GM10847 (cell line): ENCODE data around the gene LUC7L2.

Source experiments
- POLR2A ChIP-seq: IDR thresholded peaks from 2 replicates; pipeline ENCODE4 v1.6.1; 2011; ENCODE audit not compliant: insufficient read length; ENCODE audit errors: extremely low read depth

Gene LUC7L2

DNA sequence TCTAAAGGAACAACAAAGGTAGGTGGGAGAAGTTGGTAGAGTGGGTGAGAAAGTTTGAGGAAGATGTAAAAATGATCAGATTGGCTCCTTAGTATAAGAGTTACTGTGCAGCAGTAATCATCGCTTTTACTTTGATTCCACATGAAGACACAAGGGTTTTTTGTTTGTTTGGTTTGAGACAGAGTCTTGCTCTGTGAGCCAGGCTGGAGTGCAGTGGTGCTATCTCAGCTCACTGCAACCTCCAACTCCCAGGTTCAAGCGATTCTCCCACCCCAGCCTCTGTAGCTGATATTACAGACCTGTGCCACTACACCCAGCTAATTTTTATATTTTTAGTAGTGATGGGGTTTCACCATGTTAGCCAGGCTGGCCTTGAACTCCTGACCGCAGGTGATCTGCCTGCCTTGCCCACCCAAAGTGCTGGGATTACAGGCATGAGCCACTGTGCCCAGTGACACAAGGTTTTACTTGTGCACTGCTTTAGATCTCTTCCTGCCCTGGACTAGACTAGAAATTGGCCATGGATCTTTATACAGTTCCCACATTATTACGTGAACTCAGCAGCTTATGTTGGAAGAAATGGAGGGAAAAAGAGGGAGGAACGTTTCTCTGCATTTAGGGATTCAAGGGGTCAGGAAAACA is 10.7 kb downstream of the LUC7L2 start:
- no peak for TF ChIP-seq POLR2A

DNA sequence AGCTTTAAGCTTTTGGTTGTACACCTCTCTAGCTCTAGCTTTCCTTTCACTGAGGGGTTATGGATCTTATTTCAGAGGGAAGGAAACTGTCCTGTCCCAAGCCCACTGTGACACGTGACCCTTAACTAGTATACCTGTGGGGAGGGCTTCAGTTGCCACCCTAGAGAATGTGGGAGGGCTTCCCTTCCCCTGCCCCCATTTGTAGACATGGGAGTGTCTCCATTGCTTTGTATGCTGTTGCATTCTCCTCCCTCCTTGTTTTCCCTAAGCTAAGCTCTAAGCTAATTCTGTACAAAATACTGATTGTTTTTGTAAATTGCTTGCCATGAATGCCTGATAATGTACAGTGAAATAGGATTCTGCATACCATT is 11.2 kb downstream of the LUC7L2 start:
- no peak for TF ChIP-seq POLR2A

DNA sequence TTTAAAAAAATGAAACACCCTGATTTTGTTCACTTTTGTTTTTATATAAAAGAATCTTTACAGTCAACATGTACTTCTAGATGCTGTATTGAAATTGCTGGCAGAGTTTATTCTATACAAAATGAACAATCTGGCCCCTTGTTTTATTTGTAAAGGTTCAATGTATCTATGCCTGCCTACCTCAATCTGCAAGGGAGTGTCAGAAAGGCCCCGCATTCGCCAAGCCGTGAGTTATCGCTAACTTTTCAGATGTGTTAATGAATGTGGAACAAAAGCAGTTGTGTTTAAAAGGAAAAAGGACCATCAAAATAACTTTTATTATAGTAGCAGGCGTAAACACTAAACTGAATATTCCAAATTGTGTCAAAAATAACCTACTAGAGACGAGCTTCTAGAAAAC is 14.6 kb downstream of the LUC7L2 start:
- no peak for TF ChIP-seq POLR2A

DNA sequence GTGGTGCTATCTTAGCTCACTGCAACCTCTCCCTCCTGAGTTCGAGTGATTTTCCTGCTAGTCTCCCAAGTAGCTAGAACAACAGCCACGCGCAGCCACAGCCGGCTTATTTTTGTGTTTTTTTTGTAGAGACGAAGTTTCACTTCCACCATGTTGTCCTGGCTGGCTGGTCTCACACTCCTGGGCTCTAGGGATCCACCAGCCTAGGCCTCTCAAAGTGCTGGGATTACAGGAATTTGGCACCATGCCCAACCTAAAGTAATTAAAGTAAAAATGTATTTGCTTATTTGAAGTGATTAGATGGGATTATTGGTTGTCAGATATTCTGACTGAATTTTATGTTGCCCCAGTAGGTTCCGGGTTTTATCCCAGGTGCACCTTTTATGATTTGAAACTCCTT is 22.7 kb downstream of the LUC7L2 start:
- TF ChIP-seq POLR2A, result no peak

- TF ChIP-seq POLR2A, result no peak
Observed at GRCh38 chr7:139384611-139385010, 24.9 kb downstream of the LUC7L2 start.

DNA sequence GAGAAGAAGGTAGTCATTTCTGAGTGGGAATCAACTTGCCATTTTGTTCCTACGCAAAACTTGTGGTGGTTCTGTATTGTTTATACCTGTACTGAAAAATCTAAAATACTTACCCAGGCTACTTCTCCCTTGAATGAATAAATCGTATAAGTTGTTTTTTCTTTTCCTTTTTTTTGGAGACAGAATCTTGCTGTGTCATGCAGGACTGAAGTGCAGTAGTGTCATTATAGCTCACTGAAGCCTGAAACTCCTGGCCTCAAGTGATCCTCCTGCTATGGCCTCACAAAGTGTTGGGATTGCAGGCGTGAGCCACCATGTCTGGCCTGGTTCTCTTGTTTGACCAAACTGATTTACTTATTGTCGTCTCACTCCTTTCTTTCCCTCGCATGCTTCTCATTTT is 27.9 kb downstream of the LUC7L2 start:
- TF ChIP-seq POLR2A, result no peak

- no peak for TF ChIP-seq POLR2A
Observed at GRCh38 chr7:139389091-139389490, 29.4 kb downstream of the LUC7L2 start.

DNA sequence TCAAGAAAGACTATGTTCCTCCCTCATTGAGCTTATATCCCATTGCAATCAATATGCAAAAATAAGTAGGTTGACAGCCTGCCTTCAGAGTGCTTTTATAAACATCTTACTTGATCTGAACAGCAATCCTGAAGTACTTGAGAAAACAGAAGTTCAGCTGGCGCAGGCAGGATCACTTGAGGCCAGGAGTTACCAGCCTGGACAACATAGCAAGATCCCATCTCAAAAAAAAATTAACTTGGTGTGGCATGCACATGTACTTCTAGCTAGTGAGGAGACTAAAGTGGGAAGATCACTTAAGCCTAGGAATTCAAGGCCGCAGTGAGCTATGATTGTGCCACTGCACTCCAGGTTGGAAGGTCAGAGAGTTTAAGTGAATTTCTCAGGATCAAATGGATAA is 30.1 kb downstream of the LUC7L2 start:
- no peak for TF ChIP-seq POLR2A

GRCh38 chr7:139393621-139394211 is 34.0 kb downstream of the LUC7L2 start:
- TF ChIP-seq POLR2A, result no peak

GRCh38 chr7:139394540-139394939 is 34.8 kb downstream of the LUC7L2 start:
- no peak for TF ChIP-seq POLR2A

- no peak for TF ChIP-seq POLR2A
Observed at GRCh38 chr7:139396323-139396951, 36.7 kb downstream of the LUC7L2 start.

GRCh38 chr7:139397192-139397591 is 37.5 kb downstream of the LUC7L2 start:
- TF ChIP-seq POLR2A, result no peak

GRCh38 chr7:139403601-139404000 is 43.9 kb downstream of the LUC7L2 start:
- no peak for TF ChIP-seq POLR2A

DNA sequence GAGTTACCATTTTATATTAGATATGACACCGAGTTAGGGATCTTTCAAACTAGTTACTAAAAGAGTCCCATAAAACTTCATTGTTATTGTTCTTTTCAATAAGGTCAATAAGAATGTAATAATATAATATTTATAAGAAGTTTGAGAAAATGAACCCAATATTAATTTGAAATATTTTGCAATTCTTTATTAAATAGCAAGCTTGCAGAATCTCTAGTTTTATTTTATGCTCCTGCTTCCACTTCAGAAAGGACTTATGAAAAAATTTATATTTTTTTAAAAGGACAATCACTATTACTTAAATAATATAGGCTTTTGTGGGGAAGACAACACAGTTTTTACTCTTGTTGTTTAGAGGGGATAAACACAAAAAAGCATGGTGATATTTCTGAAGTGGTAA is 47.9 kb downstream of the LUC7L2 start:
- TF ChIP-seq POLR2A, result no peak

- no peak for TF ChIP-seq POLR2A
Observed at GRCh38 chr7:139416405-139416804, 56.7 kb downstream of the LUC7L2 start.

GRCh38 chr7:139417478-139417877 is 57.8 kb downstream of the LUC7L2 start:
- TF ChIP-seq POLR2A, result no peak

DNA sequence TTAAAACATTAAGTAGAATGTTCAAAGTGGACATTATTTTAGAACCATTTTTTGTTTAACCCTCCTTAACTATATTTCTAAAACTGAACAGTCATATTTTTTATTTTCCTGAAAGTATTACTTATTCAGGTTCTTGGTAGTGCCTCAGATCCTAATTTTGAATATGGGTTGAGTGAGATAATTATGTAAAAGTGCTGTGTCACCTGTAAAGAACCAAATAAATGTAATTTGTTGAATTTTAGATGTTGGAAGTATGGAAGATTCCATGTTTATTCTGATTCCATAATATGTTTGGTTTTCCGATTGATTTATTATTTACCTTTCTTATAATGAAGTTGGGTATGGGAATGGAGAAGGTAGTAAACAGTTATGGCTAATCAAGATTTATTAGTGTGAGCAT is 61.4 kb downstream of the LUC7L2 start:
- no peak for TF ChIP-seq POLR2A
